Neural crest cell (in vitro differentiated cells): ENCODE measurements around the gene FKBP2. TPM values are rescaled to one million over a fixed set of nuclear protein-coding genes. Genes with fewer than 3 reads are reported as not detected.

ENCODE experiments used
- DNase-seq: peaks from one replicate; pipeline ENCODE4 v3.0.0; 2021; ENCODE audit warnings: low read depth, mixed read lengths, low spot score
- H3K27ac Mint-ChIP-seq: one replicate; pipeline ENCODE4 v1.8.0; 2021; ENCODE audit warnings: mild to moderate bottlenecking, mixed read lengths; ENCODE audit not compliant: unreplicated experiment
- H3K27me3 Mint-ChIP-seq: 2 replicates; pipeline ENCODE4 v1.8.0; 2021; ENCODE audit warnings: low read depth, mild to moderate bottlenecking, mixed read lengths
- H3K36me3 Mint-ChIP-seq: 2 replicates; pipeline ENCODE4 v1.8.0; 2021; ENCODE audit warnings: low read depth, mild to moderate bottlenecking, mixed read lengths
- H3K4me1 Mint-ChIP-seq: 2 replicates; pipeline ENCODE4 v1.8.0; 2021; ENCODE audit warnings: mixed read lengths
- H3K4me3 Mint-ChIP-seq: one replicate; pipeline ENCODE4 v1.8.0; 2021; ENCODE audit warnings: mild to moderate bottlenecking, mixed read lengths
- H3K9me3 Mint-ChIP-seq: 2 replicates; pipeline ENCODE4 v1.8.0; 2021; ENCODE audit warnings: mixed read lengths
- total RNA-seq: library from RNA; stranded (reverse); gene quantifications from 2 replicates; pipeline ENCODE4 v1.2.1, GENCODE V29; 2021
- TF ChIP-seq, protein P1 (sequence below): fragments of 200-600 bp; sonication (generic); conservative IDR thresholded peaks from 2 replicates; pipeline ENCODE4 v1.5.0; 2021; ENCODE audit warnings: antibody characterized with exemption, mild to moderate bottlenecking

The FKBP2 gene
- total RNA-seq, 1 donor from 2014 or later, result 29.2 TPM

DNA sequence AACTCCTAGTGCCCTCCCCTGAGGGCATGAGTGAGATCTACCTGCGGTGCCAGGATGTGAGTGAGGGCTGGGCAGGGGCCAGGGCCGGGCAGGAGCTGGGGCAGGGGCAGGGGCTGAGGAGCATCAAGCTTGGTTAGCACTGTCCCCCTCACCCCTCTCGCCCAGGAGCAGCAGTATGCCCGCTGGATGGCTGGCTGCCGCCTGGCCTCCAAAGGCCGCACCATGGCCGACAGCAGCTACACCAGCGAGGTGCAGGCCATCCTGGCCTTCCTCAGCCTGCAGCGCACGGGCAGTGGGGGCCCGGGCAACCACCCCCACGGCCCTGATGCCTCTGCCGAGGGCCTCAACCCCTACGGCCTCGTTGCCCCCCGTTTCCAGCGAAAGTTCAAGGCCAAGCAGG is 20.6 kb upstream of the FKBP2 start:
- TF ChIP-seq, protein P1, sequence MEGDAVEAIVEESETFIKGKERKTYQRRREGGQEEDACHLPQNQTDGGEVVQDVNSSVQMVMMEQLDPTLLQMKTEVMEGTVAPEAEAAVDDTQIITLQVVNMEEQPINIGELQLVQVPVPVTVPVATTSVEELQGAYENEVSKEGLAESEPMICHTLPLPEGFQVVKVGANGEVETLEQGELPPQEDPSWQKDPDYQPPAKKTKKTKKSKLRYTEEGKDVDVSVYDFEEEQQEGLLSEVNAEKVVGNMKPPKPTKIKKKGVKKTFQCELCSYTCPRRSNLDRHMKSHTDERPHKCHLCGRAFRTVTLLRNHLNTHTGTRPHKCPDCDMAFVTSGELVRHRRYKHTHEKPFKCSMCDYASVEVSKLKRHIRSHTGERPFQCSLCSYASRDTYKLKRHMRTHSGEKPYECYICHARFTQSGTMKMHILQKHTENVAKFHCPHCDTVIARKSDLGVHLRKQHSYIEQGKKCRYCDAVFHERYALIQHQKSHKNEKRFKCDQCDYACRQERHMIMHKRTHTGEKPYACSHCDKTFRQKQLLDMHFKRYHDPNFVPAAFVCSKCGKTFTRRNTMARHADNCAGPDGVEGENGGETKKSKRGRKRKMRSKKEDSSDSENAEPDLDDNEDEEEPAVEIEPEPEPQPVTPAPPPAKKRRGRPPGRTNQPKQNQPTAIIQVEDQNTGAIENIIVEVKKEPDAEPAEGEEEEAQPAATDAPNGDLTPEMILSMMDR, result no peak
- Mint-ChIP-seq H3K9me3 (no peaks in the 10 kb centered on the region), H3K27ac (no peak overlapping the region)

DNA sequence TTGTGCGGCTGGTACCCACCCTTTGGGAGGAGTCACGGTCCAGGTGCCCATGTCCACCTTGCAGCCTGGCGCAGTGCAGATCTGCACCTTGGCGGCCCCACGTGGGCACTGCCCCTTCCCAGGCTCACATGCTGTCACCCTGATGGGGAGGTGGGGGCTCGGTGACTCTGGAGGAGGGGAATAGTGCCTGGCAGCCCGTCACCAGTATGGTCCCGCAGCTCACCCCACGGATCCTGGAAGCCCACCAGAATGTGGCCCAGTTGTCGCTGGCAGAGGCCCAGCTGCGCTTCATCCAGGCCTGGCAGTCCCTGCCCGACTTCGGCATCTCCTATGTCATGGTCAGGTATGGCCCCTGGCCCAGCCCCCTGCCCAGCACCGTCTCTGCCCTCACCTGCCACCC is 20.1 kb upstream of the FKBP2 start:
- Mint-ChIP-seq H3K27ac (no peak overlapping the region), H3K27me3 (no peaks in the 10 kb centered on the region), H3K36me3 (no peaks in the 10 kb centered on the region), H3K4me3 (no peak overlapping the region), H3K4me1 (peaks cover 9% of the 10 kb centered on the region), H3K9me3 (no peaks in the 10 kb centered on the region)
- TF ChIP-seq, protein P1, result no peak
- DNase-seq, result no peak

More for the DNA sequence above, 20.6 kb upstream of the FKBP2 start:
- H3K27me3 Mint-ChIP-seq, result no peaks in the 10 kb centered on the region
- no peak for DNase-seq
- H3K4me1 Mint-ChIP-seq, result peaks cover 4% of the 10 kb centered on the region
- no peaks in the 10 kb centered on the region for H3K36me3 Mint-ChIP-seq
- no peak overlapping the region for H3K4me3 Mint-ChIP-seq

DNA sequence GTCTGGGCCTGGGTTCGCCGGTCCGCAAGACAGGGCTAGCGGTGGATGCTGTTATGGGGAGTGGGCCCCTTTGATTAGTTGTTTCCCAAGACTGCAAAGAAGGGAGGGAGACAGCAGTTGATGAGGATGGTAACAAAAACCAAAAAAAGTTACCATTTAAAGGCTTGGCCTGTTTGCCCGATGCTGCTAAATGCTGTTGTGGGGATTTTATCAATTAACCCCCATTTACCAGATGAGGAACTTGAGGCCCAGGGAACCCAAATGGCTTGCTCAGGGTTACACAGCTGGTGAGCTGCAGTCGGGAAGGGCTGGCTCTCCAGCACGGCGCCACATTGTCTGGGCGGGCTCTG is 18.3 kb upstream of the FKBP2 start:
- H3K9me3 Mint-ChIP-seq, result no peaks in the 10 kb centered on the region
- H3K27me3 Mint-ChIP-seq, result no peaks in the 10 kb centered on the region
- H3K4me3 Mint-ChIP-seq, result no peak overlapping the region
- TF ChIP-seq, protein P1, result no peak
- H3K27ac Mint-ChIP-seq, result no peak overlapping the region
- H3K36me3 Mint-ChIP-seq, result no peaks in the 10 kb centered on the region
- DNase-seq, result no peak
- peaks cover 17% of the 10 kb centered on the region for H3K4me1 Mint-ChIP-seq

DNA sequence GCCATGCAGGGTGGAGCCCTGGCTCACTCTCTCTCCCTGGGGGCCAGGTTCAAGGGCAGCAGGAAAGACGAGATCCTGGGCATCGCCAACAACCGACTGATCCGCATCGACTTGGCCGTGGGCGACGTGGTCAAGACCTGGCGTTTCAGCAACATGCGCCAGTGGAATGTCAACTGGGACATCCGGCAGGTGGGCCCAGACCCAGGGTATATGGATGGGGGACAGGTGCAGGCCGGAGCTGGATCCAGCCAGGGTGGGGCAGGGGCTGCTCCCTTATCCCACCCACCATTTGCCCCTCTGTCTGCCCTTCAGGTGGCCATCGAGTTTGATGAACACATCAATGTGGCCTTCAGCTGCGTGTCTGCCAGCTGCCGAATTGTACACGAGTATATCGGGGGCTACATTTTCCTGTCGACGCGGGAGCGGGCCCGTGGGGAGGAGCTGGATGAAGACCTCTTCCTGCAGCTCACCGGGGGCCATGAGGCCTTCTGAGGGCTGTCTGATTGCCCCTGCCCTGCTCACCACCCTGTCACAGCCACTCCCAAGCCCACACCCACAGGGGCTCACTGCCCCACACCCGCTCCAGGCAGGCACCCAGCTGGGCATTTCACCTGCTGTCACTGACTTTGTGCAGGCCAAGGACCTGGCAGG is 17.8 kb upstream of the FKBP2 start:
- Mint-ChIP-seq H3K27ac (no peak overlapping the region), H3K9me3 (no peaks in the 10 kb centered on the region), H3K36me3 (no peaks in the 10 kb centered on the region), H3K27me3 (no peaks in the 10 kb centered on the region), H3K4me3 (no peak overlapping the region), H3K4me1 (peaks cover 17% of the 10 kb centered on the region)
- TF ChIP-seq, protein P1, result no peak
- DNase-seq, result no peak

DNA sequence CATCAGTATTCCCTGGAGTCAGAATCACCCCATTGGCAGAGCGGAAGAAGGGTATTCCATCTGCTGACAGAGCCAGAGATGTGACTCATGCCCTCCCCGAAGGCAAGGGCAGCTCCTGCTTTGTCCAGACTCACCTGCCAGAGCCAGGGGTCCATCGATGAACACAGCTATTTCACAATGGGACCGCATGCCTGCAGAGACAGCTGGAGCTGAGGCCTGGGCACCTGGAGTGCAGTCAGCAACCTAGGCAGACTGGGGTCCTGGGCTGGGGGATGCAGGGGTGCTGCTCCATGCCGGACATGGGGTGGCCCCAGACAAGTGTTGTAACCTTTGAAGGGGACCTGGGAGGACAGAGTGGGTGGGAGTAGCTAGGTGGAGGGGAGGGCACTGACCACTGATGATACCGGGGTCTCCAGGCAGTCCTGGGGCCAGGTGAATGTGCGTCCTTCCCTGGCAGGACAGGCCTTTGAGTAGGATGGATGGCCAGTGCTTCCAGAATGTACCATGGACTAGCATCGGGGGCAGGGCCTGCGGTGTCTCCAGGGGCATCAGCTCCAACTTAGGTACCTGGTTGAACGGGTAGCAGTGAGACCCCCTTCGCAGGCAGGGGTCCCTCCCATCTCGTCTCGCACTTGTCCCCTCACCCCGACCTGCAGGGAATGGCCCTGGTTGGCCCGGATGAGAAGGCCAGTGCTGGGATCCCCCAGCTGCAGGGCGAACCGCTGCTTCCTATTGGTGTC is 16.6 kb upstream of the FKBP2 start:
- TF ChIP-seq, protein P1, result no peak
- no peak for DNase-seq
- Mint-ChIP-seq H3K9me3 (no peaks in the 10 kb centered on the region), H3K36me3 (no peaks in the 10 kb centered on the region), H3K27ac (peak overlapping the region; percentile 71), H3K4me1 (peaks cover 18% of the 10 kb centered on the region), H3K27me3 (no peaks in the 10 kb centered on the region), H3K4me3 (peak overlapping the region; percentile 91)
